ENCODE measurements around the gene BIN1. TPM values are rescaled to one million over a fixed set of nuclear protein-coding genes. Genes with fewer than 3 reads are reported as not detected.

The BIN1 gene
- total and polyA plus RNA-seq, 12 donors: 62.1 to 207 (median 125) TPM

GRCh38 chr2:127100251-127101047, 6.5 kb downstream of the BIN1 start:
- H3K4me3 ChIP-seq: no peak overlapping the region
- no peaks in the 10 kb centered on the region for H3K9me3 ChIP-seq (replicated peaks in 1 of 3)
- H3K36me3 ChIP-seq (replicated peaks in 1 of 2): no peaks in the 10 kb centered on the region
- no peaks in the 10 kb centered on the region for H3K27me3 ChIP-seq
- H3K27ac ChIP-seq: peak overlapping the region in 2 of 5 donors; percentile 54 to 58
- peaks cover 66 to 75% of the 10 kb centered on the region in 2 donors for H3K4me1 ChIP-seq (replicated peaks in 1 of 2)
- DNase-seq: peak in 4 of 7 donors; percentile 29 to 52 (median 42)
- intact Hi-C loops (cut with DNase I): loop anchor here in 1 of 2 donors (5.0 kb wide), 1 partner anchor 33 kb away; no protein-coding TSS in a partner anchor
- 59 to 72% (median 63%) methylated on average over 6 to 15 of the region's 15 CpGs for WGBS, 4 donors
- no peak for TF ChIP-seq CTCF (IDR thresholded peaks at IDR 0.05)
- peak in 1 of 2 donors; percentile 9 for TF ChIP-seq POLR2A (IDR thresholded peaks at IDR 0.05)

GRCh38 chr2:127098711-127099110, 8.2 kb downstream of the BIN1 start:
- Histone ChIP-seq H3K4me3 (no peak overlapping the region), H3K9me3 (replicated peaks in 1 of 3) (no peaks in the 10 kb centered on the region), H3K4me1 (replicated peaks in 1 of 2) (peaks cover 69 to 77% of the 10 kb centered on the region in 2 donors), H3K36me3 (replicated peaks in 1 of 2) (no peaks in the 10 kb centered on the region), H3K27me3 (no peaks in the 10 kb centered on the region), H3K27ac (peak overlapping the region in 2 of 5 donors; percentile 36 to 89)
- WGBS, 4 donors: 29 to 73% (median 65%) methylated on average over 2 to 7 of the region's 7 CpGs
- DNase-seq: peak in 4 of 7 donors; percentile 42 to 59 (median 55)
- TF ChIP-seq CTCF (IDR thresholded peaks at IDR 0.05) (no peak), POLR2A (IDR thresholded peaks at IDR 0.05) (no peak)
- intact Hi-C loops (cut with DNase I): no loop called here

GRCh38 chr2:127097841-127098651, 8.9 kb downstream of the BIN1 start:
- TF ChIP-seq CTCF (IDR thresholded peaks at IDR 0.05) (no peak), POLR2A (IDR thresholded peaks at IDR 0.05) (no peak)
- no peaks in the 10 kb centered on the region for H3K9me3 ChIP-seq (replicated peaks in 1 of 3)
- H3K27me3 ChIP-seq: no peaks in the 10 kb centered on the region
- no peak overlapping the region for H3K4me3 ChIP-seq
- DNase-seq: peak in 2 of 7 donors; percentile 15 to 34
- intact Hi-C loops (cut with DNase I): no loop called here
- 53 to 66% (median 56%) methylated on average over 14 to 16 of the region's 16 CpGs for WGBS, 4 donors
- no peaks in the 10 kb centered on the region for H3K36me3 ChIP-seq (replicated peaks in 1 of 2)
- H3K4me1 ChIP-seq (replicated peaks in 1 of 2): peaks cover 68 to 77% of the 10 kb centered on the region in 2 donors
- peak overlapping the region in 3 of 5 donors; percentile 36 to 89 (median 61) for H3K27ac ChIP-seq

- Histone ChIP-seq H3K27me3 (no peaks in the 10 kb centered on the region), H3K4me1 (replicated peaks in 1 of 2) (peaks cover 70 to 77% of the 10 kb centered on the region in 2 donors), H3K9me3 (replicated peaks in 1 of 3) (no peaks in the 10 kb centered on the region), H3K36me3 (replicated peaks in 1 of 2) (no peaks in the 10 kb centered on the region), H3K27ac (peak overlapping the region in 3 of 5 donors; percentile 36 to 89 (median 61)), H3K4me3 (no peak overlapping the region)
- WGBS, 4 donors: 60 to 80% (median 66%) methylated on average over 1 to 3 of the region's 3 CpGs
- intact Hi-C loops (cut with DNase I): no loop called here
- peak in 1 of 7 donors; percentile 13 for DNase-seq
- TF ChIP-seq POLR2A (IDR thresholded peaks at IDR 0.05) (no peak), CTCF (IDR thresholded peaks at IDR 0.05) (no peak)
These were observed 9.5 kb downstream of the BIN1 start for GRCh38 chr2:127097471-127097765.
